Uterus (tissue), 4 donors: ENCODE data around the gene CATSPER3. TPM values are rescaled to one million over a fixed set of nuclear protein-coding genes. Genes with fewer than 3 reads are reported as not detected.

Source experiments
- DNase-seq, 2 donors: peaks; one replicate each; pipeline ENCODE4 v3.0.0-alpha.2; 2019 to 2020
- H3K27ac ChIP-seq, 2 donors: fragments of 200-600 bp; sonication (generic); 1 replicate in 1 of 2; 2 replicates in 1 of 2; pipeline ENCODE4 v1.5.1; 2016 to 2018
- H3K27me3 ChIP-seq, 2 donors: fragments of 200-600 bp; sonication (generic); one replicate each; pipeline ENCODE4 v1.5.1; 2018 to 2019; ENCODE audit warnings: control low read depth in 1 of 2
- H3K36me3 ChIP-seq, 2 donors: fragments of 200-600 bp; sonication (generic); one replicate each; pipeline ENCODE4 v1.5.1; 2019; ENCODE audit warnings: control low read depth in 1 of 2
- H3K4me1 ChIP-seq, 2 donors: fragments of 200-600 bp; sonication (generic); one replicate each; pipeline ENCODE4 v1.5.1; 2018 to 2019; ENCODE audit warnings: control low read depth in 1 of 2
- H3K4me3 ChIP-seq, 2 donors: fragments of 200-600 bp; sonication (generic); 1 replicate in 1 of 2; 2 replicates in 1 of 2; pipeline ENCODE4 v1.5.1; 2018 to 2019; ENCODE audit warnings: mild to moderate bottlenecking in 1 of 2
- H3K9me3 ChIP-seq, 2 donors: fragments of 200-600 bp; sonication (generic); one replicate each; pipeline ENCODE4 v1.5.1; 2019; ENCODE audit warnings: control low read depth in 1 of 2
- POLR2A ChIP-seq, 2 donors: fragments of 450-650 bp; IDR thresholded peaks; one replicate each; pipeline ENCODE4 v1.6.1; 2016; ENCODE audit warnings: antibody characterized with exemption in 2 of 2, mild to moderate bottlenecking in 1 of 2, moderate library complexity in 1 of 2
- intact Hi-C: fragments of 100-400 bp; cut with DNase I; formaldehyde crosslinking; loops from one replicate; pipeline ENCODE4 v1.15.1; 2023; ENCODE audit warnings: low total_unique reads
- microRNA counts, 2 donors: library from miRNA; unstranded; fragments of <30 nt; microRNA quantifications; one replicate each; lab custom pipeline; 2016 to 2017
- microRNA-seq: library from miRNA; unstranded; fragments of <30 nt; microRNA quantifications from one replicate; pipeline ENCODE4, GENCODE V29; 2016; ENCODE audit warnings: borderline microRNAs expressed, borderline replicate concordance
- small RNA-seq: library from RNA; depleted of rRNA; stranded (forward); fragments of <200 nt; gene quantifications from one replicate; pipeline ENCODE3, GENCODE V24; 2016
- total RNA-seq, 4 donors: library from RNA; depleted of rRNA in 3 of 4; stranded (reverse); fragments of >200 nt in 3 of 4; gene quantifications; one replicate each; pipeline versions ENCODE4 v1.1.0 to v1.2.4, GENCODE V29; 2014 to 2023
- TF ChIP-seq, protein P1 (sequence below), 4 experiments: fragments of 200-600 bp in 2 of 4; fragments of 450-650 bp in 2 of 4; sonication (generic) in 2 of 4; IDR thresholded peaks; one replicate each; pipeline ENCODE4 v1.5.1; 2016 to 2019; ENCODE audit warnings: antibody characterized with exemption in 4 of 4, mild to moderate bottlenecking in 2 of 4, moderate library complexity in 1 of 4
- donor health status: DM: yes; HTN: yes; CAD: no.

CATSPER3 gene
- total RNA-seq, 4 donors from 2014 or later = 0.48 to 2.7 TPM; not detected in 2

DNA sequence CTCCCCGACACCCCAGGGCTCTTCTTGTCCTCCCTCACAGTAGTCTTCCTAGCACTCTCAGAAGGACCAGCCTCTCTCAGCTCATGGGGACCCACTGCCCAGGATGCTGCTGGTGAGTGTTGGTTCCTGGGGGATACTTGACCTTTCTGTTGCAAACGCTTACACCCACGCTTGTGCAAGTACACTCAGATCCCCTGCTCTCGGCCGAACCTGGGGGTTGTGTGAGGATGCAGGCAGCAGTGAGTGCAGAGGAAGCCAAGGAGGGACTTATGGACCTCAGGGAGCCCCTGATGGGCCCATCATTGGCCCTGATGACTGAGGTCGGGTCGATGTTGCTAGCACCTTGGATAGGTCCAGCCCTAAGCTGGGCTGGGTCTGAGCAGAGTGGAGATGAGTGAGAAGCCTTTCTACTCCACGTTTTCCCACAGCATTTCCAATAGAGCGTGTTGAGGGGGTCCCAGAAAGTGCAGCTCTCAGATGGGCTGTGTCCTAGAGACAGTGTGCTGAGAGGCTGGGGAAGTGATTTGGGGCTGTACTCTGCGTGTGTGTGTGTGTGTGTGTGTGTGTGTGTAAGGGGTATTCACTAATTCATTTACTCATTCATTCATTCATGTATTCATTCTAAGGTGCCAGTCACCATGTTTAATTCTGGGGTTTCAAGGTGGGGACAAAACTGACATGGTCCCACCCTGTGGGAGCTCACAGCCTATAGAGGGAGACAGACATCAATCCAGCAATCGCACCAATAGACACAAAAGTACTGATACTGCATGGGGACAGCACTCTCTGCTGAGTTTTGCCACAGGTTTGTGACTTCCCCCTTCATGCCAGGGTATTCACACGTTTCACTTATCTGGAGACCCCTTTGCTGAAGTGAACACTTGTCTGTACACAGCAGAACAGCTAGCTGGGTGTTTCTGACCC lies 91.6 kb downstream of the CATSPER3 start:
- no peaks in the 10 kb centered on the region for H3K4me1 ChIP-seq
- intact Hi-C loops = no loop called here
- H3K27ac ChIP-seq = no peak overlapping the region
- no peak for DNase-seq
- no peaks in the 10 kb centered on the region for H3K9me3 ChIP-seq
- no peak overlapping the region for H3K4me3 ChIP-seq
- TF ChIP-seq, protein P1, sequence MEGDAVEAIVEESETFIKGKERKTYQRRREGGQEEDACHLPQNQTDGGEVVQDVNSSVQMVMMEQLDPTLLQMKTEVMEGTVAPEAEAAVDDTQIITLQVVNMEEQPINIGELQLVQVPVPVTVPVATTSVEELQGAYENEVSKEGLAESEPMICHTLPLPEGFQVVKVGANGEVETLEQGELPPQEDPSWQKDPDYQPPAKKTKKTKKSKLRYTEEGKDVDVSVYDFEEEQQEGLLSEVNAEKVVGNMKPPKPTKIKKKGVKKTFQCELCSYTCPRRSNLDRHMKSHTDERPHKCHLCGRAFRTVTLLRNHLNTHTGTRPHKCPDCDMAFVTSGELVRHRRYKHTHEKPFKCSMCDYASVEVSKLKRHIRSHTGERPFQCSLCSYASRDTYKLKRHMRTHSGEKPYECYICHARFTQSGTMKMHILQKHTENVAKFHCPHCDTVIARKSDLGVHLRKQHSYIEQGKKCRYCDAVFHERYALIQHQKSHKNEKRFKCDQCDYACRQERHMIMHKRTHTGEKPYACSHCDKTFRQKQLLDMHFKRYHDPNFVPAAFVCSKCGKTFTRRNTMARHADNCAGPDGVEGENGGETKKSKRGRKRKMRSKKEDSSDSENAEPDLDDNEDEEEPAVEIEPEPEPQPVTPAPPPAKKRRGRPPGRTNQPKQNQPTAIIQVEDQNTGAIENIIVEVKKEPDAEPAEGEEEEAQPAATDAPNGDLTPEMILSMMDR (IDR thresholded peaks at IDR 0.05) = no peak
- no peak for TF ChIP-seq POLR2A (IDR thresholded peaks at IDR 0.05)
- H3K27me3 ChIP-seq = no peaks in the 10 kb centered on the region
- no peaks in the 10 kb centered on the region for H3K36me3 ChIP-seq

GRCh38 chr5:135060021-135060420 lies 92.3 kb downstream of the CATSPER3 start:
- H3K27ac ChIP-seq = no peak overlapping the region
- H3K27me3 ChIP-seq = no peaks in the 10 kb centered on the region
- no peaks in the 10 kb centered on the region for H3K9me3 ChIP-seq
- H3K36me3 ChIP-seq = no peaks in the 10 kb centered on the region
- intact Hi-C loops = no loop called here
- TF ChIP-seq POLR2A (IDR thresholded peaks at IDR 0.05) = no peak
- TF ChIP-seq, protein P1 (IDR thresholded peaks at IDR 0.05) = no peak
- no peaks in the 10 kb centered on the region for H3K4me1 ChIP-seq
- no peak for DNase-seq
- H3K4me3 ChIP-seq = no peak overlapping the region

DNA sequence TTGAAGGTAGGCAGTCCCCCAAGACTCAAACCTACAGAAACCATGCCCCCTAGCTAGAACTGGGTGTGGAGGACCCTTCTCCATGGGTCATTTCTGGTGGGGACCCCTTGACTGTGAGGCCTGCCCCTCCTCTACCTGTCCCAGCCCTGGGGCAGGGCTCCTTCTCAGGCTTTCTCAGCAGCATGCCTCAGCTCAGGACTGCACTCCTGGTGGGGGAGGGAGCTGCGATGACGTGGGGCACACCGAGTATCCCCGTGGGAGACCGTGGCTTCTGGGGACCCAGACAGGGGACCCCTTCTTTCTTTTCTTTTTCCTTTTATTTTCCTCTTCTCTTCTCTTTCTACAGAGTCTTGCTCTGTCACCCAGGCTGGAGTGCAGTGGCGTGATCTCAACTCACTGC lies 93.3 kb downstream of the CATSPER3 start:
- TF ChIP-seq, protein P1 (IDR thresholded peaks at IDR 0.05) = no peak
- TF ChIP-seq POLR2A (IDR thresholded peaks at IDR 0.05) = no peak
- intact Hi-C loops = no loop called here
- no peak for DNase-seq
- no peaks in the 10 kb centered on the region for H3K27me3 ChIP-seq
- H3K4me1 ChIP-seq = no peaks in the 10 kb centered on the region
- no peak overlapping the region for H3K4me3 ChIP-seq
- H3K36me3 ChIP-seq = no peaks in the 10 kb centered on the region
- H3K27ac ChIP-seq = no peak overlapping the region
- no peaks in the 10 kb centered on the region for H3K9me3 ChIP-seq

MicroRNAs within 50 kb of the gene (microRNA counts, 767-probe panel; counts per million panel counts)
- microRNA hsa-miR-4461 (lab: Ali Mortazavi, UCI) = 0 counts per million in 2 donors

Small RNAs within 50 kb of the gene (microRNA-seq; reads per million reads assigned to microRNA genes)
- gene MIR4461 = not detected

Small RNAs within 50 kb of the gene (small RNA-seq; reads per million reads assigned to genes)
- gene MIR4461 (not detected), gene MTND3P25 (not detected), gene MTND4LP30 (not detected)

Other genes with a start within 250 kb of the CATSPER3 start
- gene CAMLG, start 229.4 kb upstream of the CATSPER3 start, total RNA-seq = 10 to 100 TPM; 44.7 to 56.6 (median 49.4) TPM
- gene DDX46, start 209.1 kb upstream of the CATSPER3 start, total RNA-seq = 10 to 100 TPM; 38.2 to 63.7 (median 47.6) TPM
- gene C5orf24, start 121.9 kb upstream of the CATSPER3 start, total RNA-seq = 10 to 100 TPM; 45.3 to 93.8 (median 58.3) TPM
- 100 to 1,000 TPM in 2 of 4 donors, 10 to 100 TPM in 2; 53.5 to 175 (median 113) TPM for gene TXNDC15, start 93.5 kb upstream of the CATSPER3 start, total RNA-seq
- 10 to 100 TPM in 2 of 4 donors, 1 to 10 TPM in 2; 1.8 to 15.1 (median 8.2) TPM for gene PCBD2, start 62.8 kb upstream of the CATSPER3 start, total RNA-seq
- 1 to 10 TPM in 1 of 4 donors, under 1 TPM in 1, not detected in 2; 0.97 to 1.2 TPM for gene PITX1, start 66.3 kb downstream of the CATSPER3 start, total RNA-seq